Mucosa of gallbladder (tissue), 1 donor: Measurements from ENCODE around the gene ARMH1. TPM values are rescaled to one million over a fixed set of nuclear protein-coding genes. Genes with fewer than 3 reads are reported as not detected.
A peak's percentile ranks its signal among the peaks of the same experiment; 100 is the strongest.

Source experiments
- DNase-seq: peaks from one replicate; pipeline ENCODE4 v3.0.0-alpha.2; 2020; ENCODE audit warnings: low spot score
- total RNA-seq: library from RNA; stranded (reverse); gene quantifications from one replicate; pipeline ENCODE4 v1.2.1, GENCODE V29; 2021
- donor health status: DM: no; HTN: no; CAD: no.

The ARMH1 gene
- 3.7 TPM for total RNA-seq

- peak; percentile 99 for DNase-seq
Observed at GRCh38 chr1:44674113-44675000, at the start of gene ARMH1, which contains the start of gene TMEM53. Gene ARMH1, plus strand, starts transcription at chr1:44674714. Its CDS starts 14,984 bp downstream, at chr1:44689698. Gene TMEM53, minus strand, starts transcription at chr1:44674481. Its CDS starts 90 bp downstream, at chr1:44674391.

DNA sequence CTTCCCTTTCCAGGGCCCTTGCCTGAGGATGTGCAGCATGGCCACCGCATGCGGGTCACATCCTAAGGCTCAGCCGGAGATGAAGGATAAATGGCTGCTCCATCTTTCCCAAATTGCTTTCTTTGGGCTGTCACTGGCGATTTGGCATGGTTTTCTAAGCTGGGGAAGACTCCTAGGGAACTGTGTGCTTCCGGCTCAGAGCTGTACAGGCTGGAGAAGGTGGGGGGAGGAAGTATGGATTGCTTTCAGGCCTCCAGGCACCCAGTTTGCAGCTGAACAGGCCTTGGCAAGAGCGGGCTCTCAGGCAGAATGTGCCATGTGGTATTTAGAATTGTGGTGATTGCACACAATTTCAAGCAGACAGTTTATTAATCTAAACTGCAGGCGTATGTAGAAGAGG is 49.2 kb upstream of the ARMH1 start:
- no peak for DNase-seq

- DNase-seq = no peak
Observed at GRCh38 chr1:44628962-44629756, 45.4 kb upstream of the ARMH1 start.

- no peak for DNase-seq
Observed at GRCh38 chr1:44630116-44630515, 44.4 kb upstream of the ARMH1 start.

DNA sequence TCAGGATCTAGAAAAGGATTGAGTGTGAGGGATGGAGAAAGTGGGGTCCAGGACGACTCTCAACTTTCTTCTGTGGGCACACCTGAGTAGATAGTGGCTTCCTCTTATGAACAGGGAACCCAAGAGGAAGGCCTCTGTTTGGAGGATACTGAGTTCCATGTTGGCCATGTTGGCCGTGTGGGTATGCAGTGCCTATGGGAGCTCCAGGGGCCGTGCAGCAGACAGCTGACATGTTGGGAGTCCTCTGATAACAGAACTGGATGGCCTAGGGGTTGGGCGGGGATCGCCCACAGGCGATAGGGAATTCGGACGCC is 43.2 kb upstream of the ARMH1 start:
- no peak for DNase-seq

DNA sequence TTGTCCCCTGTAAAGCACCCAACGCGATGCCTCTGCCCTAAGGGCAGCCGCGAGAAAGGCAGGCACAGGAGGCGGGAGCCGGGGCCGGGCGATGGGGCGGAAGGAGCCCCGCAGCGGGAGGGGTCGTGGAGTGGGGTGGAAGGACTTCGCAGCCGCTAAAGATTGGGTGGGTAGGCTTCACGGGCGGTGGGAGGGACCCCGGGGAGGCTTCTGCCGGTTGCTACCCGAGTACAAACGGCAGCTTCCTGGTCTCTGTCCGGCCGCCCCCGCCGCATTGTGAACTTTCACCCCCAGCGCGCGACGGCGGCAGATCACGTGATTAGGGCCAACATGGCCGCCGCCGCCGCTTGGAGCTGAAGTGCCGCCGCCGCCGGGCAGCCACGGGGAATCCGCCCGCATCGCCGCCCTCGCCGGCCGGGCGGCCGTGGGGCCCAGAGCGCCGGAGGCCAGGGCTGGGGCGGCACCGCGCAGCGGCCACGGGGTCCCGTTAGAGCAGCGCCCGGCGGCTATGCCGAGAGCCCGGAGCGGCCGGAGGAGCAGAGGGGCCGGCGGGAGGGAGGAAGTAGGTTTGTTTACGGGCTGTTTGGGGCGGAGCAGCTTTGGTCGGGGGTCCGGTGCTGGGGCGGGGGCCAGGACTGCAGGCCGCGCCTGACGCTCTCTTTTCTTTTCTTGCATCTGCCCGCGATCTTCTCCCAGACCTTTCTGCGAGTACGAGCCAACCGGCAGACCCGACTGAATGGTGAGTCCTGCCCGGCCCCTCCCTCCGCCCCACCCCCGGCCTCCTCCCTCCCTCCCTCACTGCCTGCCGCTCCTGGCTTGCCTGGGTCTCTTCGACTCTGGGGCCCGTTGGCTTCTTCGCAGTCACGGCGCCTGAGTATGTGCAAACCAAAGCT is 42.6 kb upstream of the ARMH1 start:
- peak; percentile 91 for DNase-seq

GRCh38 chr1:44632598-44632997 is 41.9 kb upstream of the ARMH1 start:
- no peak for DNase-seq

DNA sequence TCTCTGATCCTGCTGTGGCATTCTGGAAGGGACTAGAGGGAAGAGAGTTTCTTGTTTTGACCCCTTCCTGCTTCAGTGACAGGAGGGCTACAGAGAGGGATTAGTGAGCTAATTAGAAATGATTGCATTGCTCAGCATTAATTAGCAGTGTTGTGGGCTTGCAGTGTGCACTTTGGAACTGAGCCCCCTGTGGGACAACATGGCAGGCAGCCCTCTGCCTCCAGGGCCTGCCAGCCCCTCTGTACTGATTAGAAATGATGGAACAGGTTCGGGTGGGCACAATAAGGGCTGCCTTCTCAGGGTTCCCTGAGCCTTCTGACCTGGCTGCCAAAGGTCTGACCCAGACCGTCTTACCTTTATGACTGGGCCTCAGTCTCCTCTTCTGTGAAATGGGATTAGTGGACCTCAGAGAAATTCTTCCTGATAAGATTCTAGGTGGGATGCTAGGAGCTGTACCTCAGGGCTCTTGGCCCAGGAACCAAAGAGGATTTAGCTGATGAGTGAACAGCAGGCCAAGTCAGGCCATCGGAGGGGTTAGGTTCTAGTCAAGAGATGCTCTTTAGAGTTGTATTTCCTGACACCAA is 39.8 kb upstream of the ARMH1 start:
- DNase-seq = no peak

DNA sequence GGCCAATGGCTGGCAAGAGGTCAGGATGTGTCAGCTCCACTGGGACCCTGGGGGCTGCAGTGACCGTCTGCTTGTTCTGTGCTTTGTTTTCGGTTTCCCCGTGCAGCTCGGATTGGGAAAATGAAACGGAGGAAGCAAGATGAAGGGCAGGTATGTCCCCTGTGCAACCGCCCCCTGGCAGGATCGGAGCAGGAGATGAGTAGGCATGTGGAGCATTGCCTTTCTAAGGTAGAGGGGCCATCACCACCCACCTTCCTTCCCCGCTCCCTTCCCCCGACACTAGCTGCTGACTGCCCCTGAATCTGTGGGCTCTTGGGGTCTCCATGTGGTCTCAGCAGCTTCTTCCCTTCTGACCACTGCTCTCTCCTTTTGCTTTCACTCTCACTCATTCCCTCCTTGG is 39.1 kb upstream of the ARMH1 start:
- no peak for DNase-seq

- no peak for DNase-seq
Observed at GRCh38 chr1:44636083-44636687, 38.3 kb upstream of the ARMH1 start.

DNA sequence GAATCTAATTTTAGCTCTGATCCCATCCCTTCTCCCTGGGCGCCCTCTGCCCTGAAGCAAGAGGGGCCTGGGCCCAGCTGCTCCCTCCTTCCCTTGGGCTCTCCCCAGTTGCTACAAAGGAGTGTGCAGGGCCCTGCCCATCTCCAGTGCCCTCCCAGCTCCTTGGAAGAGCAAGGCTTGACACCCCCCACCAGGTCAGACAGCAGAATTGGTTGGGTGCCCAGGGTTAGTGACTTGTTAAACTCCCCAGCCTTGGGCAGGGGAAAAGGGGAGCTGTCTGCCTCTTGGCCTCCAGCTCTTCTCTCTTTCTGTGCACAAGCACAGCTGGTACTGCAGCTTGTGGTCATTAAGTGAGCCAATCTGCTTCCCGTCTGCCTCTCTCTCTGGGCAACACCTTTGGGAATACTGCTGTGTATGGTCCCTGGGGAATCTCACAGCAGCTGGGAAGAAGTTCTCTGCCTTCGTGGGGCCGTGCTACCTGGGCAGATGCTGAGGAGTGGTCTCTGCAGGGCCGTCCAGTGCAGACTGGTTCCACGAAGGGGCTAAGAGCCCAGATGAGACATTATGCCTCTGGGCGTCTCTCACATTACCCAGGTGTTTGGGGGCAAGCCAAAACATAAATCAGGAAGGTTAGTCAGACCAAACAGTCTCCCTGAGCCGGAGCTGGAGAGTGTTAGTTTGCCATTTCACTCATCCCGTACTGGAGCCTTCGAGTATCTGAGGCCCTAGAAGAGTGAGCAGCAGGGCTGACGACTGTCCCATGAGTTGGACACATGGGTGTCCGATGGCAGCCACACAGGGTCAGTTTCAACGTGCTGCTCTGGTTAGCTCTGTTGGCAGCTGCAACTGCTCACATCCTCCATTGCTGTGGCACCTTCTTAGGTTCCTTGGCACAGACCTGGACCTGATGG is 37.6 kb upstream of the ARMH1 start:
- DNase-seq = no peak

DNA sequence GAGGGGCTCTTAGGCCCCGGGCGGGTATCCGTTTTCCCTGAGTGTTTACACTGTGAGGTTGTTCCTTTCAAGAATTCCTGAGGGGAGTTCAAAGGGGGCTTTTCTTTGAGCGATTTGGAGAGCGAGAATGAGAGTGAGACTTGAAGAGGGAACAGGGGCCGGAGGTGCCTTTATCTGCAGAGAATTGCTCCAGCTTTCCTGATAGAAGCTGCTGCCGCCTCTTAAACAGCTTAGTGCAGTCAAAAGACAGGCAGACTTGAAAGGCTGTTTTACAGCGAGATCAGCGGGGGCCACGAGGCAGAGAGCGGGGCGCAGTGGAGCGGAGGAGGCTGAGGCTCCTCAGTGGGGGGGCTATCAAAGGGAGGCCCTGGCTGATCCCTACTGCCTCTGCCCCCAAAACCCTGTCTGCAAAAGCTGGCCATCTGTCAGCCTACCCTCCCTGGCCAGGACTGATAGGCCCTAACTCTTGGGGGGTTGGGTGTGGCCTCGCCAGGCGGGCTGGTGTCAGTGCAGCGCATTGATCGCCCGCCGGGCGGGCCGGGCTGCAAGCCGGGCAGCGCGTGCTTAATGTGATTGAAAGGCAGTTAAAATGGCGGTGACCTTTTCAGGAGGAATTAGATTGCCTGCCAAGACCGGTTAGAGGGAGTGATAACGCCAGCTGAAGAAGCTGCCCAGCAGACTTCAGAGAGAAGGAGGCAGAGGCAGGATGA is 36.7 kb upstream of the ARMH1 start:
- DNase-seq = peak; percentile 56

- DNase-seq = peak; percentile 37
Observed at GRCh38 chr1:44640200-44640853, 34.2 kb upstream of the ARMH1 start.

GRCh38 chr1:44641126-44642102 is 33.1 kb upstream of the ARMH1 start:
- DNase-seq = no peak

- no peak for DNase-seq
Observed at GRCh38 chr1:44642255-44642654, 32.3 kb upstream of the ARMH1 start.

DNA sequence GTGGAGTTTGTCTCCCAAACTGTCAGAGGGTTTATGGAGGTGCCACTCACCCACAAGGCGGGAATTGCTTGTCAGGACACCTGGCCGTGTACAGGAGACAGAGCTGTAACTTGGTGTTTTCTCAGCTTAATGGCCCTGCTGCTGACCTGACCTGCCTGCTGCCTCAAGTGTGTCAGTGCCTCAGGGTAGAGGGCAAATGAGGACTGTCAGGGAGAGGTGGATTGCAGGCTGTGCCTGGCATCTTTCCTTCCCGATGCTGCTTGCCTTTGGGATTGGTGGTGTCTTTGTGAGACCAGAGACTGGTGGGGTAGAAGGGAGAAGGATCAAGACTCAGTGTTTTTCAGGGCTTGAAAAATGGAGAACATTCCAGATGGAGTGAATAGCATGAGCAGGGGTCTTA is 31.6 kb upstream of the ARMH1 start:
- DNase-seq = no peak

DNA sequence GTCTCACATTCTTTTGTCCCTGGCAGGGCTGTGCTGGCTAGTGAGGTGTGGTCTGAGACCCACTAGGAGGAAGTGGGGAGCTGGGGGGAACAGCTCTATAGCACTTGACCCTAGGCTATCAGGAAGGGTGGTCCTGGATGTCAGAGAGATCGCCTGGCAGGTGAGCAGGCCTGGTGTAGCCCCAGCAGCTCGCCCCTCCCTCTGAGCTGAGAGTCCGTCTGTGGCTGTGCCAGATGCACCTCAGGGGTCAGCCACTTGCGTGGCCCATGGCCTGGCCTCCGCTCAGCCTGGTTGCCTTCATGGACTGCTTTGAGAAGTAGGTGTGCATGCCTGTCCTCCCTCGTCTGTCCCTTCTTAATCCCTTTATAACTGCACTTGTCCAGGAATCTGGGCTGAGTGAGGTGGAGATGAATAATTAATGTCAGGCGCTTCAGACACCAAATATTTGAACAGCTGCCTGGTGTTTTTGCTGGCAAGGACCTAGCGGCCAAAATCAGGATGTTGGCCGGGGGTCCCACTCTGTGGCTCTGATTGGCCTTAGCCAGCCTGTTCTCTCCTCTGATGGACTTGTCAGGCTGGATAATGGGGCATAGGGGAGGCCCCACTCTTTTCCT is 30.7 kb upstream of the ARMH1 start:
- DNase-seq = no peak
